NCI-H510A treated with DMSO at 0.1 percent for 48 hours (cell line): ENCODE data around the gene DXO.

Source experiments
- DNase-seq: peaks from one replicate; lab custom pipeline; 2025; lab: John Stamatoyannopoulos, UW

Gene DXO

GRCh38 chr6:31927242-31927862, 44.6 kb downstream of the DXO start, which contains the start of gene C2:
Gene C2 (plus strand): TSS chr6:31927717. CDS start chr6:31927753, 36 bp downstream.
- DNase-seq, result no peak

- no peak for DNase-seq
These were observed 49.0 kb downstream of the DXO start for GRCh38 chr6:31922942-31923341.

GRCh38 chr6:31920811-31921210, 51.1 kb downstream of the DXO start:
- no peak for DNase-seq
